PC-9 (cell line): ENCODE data around the gene CPA4.

Source experiments
- CTCF ChIP-seq: fragments of 200-600 bp; sonication (generic); conservative IDR thresholded peaks from 2 replicates; pipeline ENCODE4 v1.6.1; 2017; ENCODE audit warnings: mixed run types, antibody characterized with exemption, mild to moderate bottlenecking, moderate library complexity
- EZH2 ChIP-seq: fragments of 200-600 bp; sonication (generic); IDR thresholded peaks from 2 replicates; pipeline ENCODE4 v1.8.0; 2017; ENCODE audit warnings: antibody characterized with exemption, low read depth

- TF ChIP-seq CTCF (no peak), EZH2 (no peak)
These were observed 26.0 kb upstream of the CPA4 start for GRCh38 chr7:130266961-130267321.
